Naive B cell (primary cell): ENCODE results near the gene EIF1B. TPM values are rescaled to one million over a fixed set of nuclear protein-coding genes. Genes with fewer than 3 reads are reported as not detected.
A peak's percentile ranks its signal among the peaks of the same experiment; 100 is the strongest.

Experiments used
- ATAC-seq, 2 donors: fragments of 150-1000 bp; cut with Tn5 transposase; 2 replicates each; pipeline ENCODE4 v1.10.0; 2021; ENCODE audit warnings: low read depth in 2 of 2, mild to moderate bottlenecking in 2 of 2, moderate library complexity in 2 of 2
- DNase-seq: peaks from one replicate; pipeline ENCODE4 v3.0.0; 2022
- H3K27ac Mint-ChIP-seq, 6 donors: one replicate each; pipeline ENCODE4 v1.8.0; 2020 to 2022; ENCODE audit warnings: mild to moderate bottlenecking in 6 of 6, mixed read lengths in 6 of 6, moderate library complexity in 5 of 6, inconsistent platforms in 2 of 6
- H3K27me3 Mint-ChIP-seq, 3 donors: one replicate each; pipeline ENCODE4 v1.8.0; 2021 to 2022; ENCODE audit warnings: mixed read lengths in 3 of 3, mild to moderate bottlenecking in 1 of 3
- H3K36me3 Mint-ChIP-seq, 2 donors: one replicate each; pipeline ENCODE4 v1.8.0; 2020 to 2022; ENCODE audit warnings: mixed read lengths in 2 of 2, inconsistent platforms in 1 of 2, mild to moderate bottlenecking in 1 of 2
- H3K4me1 Mint-ChIP-seq, 3 donors: one replicate each; pipeline ENCODE4 v1.8.0; 2020 to 2022; ENCODE audit warnings: mixed read lengths in 3 of 3, inconsistent platforms in 1 of 3, mild to moderate bottlenecking in 1 of 3, moderate library complexity in 1 of 3
- H3K4me3 Mint-ChIP-seq, 8 donors: one replicate each; pipeline ENCODE4 v1.8.0; 2020 to 2022; ENCODE audit warnings: mild to moderate bottlenecking in 8 of 8, mixed read lengths in 8 of 8, moderate library complexity in 8 of 8, inconsistent platforms in 2 of 8
- H3K9me3 Mint-ChIP-seq, 7 donors: one replicate each; pipeline ENCODE4 v1.8.0; 2020 to 2022; ENCODE audit warnings: mixed read lengths in 7 of 7, mild to moderate bottlenecking in 5 of 7, inconsistent platforms in 2 of 7, moderate library complexity in 1 of 7
- polyA plus RNA-seq, 6 donors: library from polyadenylated mRNA; unstranded; fragments of 300-500 nt; fragmentation: Illumina TruSeq; gene quantifications; one replicate each; pipeline ENCODE4 v1.2.3, GENCODE V29; 2021; ENCODE audit warnings: low read depth in 6 of 6

The EIF1B gene
- polyA plus RNA-seq, 6 donors from 2014 or later, result 92.3 to 142 (median 97.8) TPM

DNA sequence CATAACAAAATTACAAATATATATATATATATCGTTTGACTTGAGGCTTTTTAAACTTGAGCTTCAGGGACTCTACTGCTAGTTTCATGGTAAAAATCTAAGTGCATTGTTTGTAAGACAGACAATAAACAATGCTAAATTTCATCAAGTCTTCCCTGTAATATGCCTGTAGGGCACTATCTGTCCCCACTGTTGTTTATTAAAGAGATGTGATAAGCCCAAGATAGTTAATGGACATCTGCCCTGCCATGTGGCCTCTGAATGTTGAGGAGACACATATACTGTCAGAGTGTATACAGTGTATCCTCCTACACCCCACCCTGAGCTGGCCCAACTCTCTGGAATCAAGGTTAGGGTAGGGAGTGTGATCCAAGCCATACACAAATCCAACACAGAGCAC, 15.1 kb upstream of the EIF1B start:
- Mint-ChIP-seq H3K27ac (no peak overlapping the region), H3K4me1 (no peaks in the 10 kb centered on the region), H3K4me3 (no peak overlapping the region), H3K36me3 (peaks cover 28 to 42% of the 10 kb centered on the region in 2 donors), H3K27me3 (no peaks in the 10 kb centered on the region), H3K9me3 (peaks cover 0 to 8% (median 7%) of the 10 kb centered on the region in 7 donors)
- DNase-seq, result no peak
- ATAC-seq, result no peak

GRCh38 chr3:40298075-40298474, 11.4 kb upstream of the EIF1B start:
- Mint-ChIP-seq H3K27me3 (no peaks in the 10 kb centered on the region), H3K27ac (no peak overlapping the region), H3K9me3 (peaks cover 0 to 1% (median 0%) of the 10 kb centered on the region in 7 donors), H3K4me1 (no peaks in the 10 kb centered on the region), H3K4me3 (no peak overlapping the region), H3K36me3 (peaks cover 22% of the 10 kb centered on the region in 2 donors)
- ATAC-seq (no peak), DNase-seq (no peak)

- no peaks in the 10 kb centered on the region for H3K27me3 Mint-ChIP-seq
- no peaks in the 10 kb centered on the region for H3K4me1 Mint-ChIP-seq
- H3K27ac Mint-ChIP-seq, result no peak overlapping the region
- no peak overlapping the region for H3K4me3 Mint-ChIP-seq
- DNase-seq (no peak), ATAC-seq (no peak)
- peaks cover 15% of the 10 kb centered on the region in 2 donors for H3K36me3 Mint-ChIP-seq
- peaks cover 0 to 1% (median 0%) of the 10 kb centered on the region in 7 donors for H3K9me3 Mint-ChIP-seq
Observed at GRCh38 chr3:40299130-40299720, 10.3 kb upstream of the EIF1B start.

DNA sequence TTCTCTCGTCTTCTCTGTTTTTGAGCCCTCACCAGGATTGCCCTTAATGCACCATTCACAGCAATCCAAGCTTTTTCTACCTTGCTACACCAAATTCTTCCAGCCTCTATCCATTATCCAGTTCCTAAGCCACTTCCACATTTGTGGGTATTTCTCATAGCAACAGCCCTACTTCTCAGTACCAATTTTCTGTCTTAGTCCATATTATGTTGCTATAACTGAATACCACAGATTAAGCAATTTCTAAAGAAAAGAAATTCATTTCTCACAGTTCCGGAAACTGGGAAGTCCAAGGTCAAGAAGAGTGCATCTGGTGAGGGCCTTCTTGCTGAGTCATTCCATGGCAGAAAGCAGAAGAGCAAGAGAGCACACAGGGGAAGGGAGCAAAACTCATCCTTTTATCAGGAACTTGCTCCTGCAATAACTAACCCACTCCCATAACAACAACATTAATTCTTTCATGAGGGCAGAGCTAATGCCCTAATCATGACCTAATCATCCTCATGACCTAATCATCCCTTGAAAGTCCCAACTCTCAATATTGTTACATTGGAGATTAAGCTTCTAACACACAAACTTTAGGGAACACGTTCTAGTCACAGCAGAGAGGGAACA, 9.7 kb upstream of the EIF1B start:
- H3K9me3 Mint-ChIP-seq, result peaks cover 0 to 1% (median 0%) of the 10 kb centered on the region in 7 donors
- peaks cover 12 to 15% of the 10 kb centered on the region in 2 donors for H3K36me3 Mint-ChIP-seq
- H3K4me3 Mint-ChIP-seq, result no peak overlapping the region
- no peak for ATAC-seq
- no peaks in the 10 kb centered on the region for H3K27me3 Mint-ChIP-seq
- no peak for DNase-seq
- H3K4me1 Mint-ChIP-seq, result no peaks in the 10 kb centered on the region
- no peak overlapping the region for H3K27ac Mint-ChIP-seq

- Mint-ChIP-seq H3K27me3 (no peaks in the 10 kb centered on the region), H3K4me1 (no peaks in the 10 kb centered on the region), H3K27ac (no peak overlapping the region), H3K4me3 (no peak overlapping the region), H3K36me3 (peaks cover 6 to 8% of the 10 kb centered on the region in 2 donors), H3K9me3 (peaks cover 0 to 1% (median 0%) of the 10 kb centered on the region in 7 donors)
- no peak for ATAC-seq
- DNase-seq, result no peak
Observed at GRCh38 chr3:40302784-40303183, 6.7 kb upstream of the EIF1B start.

DNA sequence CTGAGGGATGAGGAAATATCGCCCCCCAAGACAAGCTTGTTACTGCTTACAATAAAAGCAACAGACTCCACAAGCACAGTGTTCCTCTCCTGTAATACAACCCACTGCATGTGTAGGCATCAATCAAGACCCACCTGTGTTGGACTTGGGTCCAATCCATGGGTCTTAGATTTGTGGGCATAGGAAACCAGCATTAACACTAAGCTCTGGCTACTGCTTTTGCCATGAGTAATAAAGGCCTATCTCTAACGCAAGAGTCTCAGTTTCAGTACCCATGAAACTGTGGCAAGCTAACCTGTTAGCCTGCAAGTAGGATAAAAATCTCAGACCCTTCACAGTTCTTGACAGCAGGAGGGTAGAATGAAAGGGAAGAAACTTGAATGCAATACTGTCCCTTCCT, 5.2 kb upstream of the EIF1B start:
- peaks cover 5 to 8% (median 8%) of the 10 kb centered on the region in 3 donors for H3K4me1 Mint-ChIP-seq
- H3K36me3 Mint-ChIP-seq, result peaks cover 6 to 7% of the 10 kb centered on the region in 2 donors
- ATAC-seq (no peak), DNase-seq (no peak)
- H3K9me3 Mint-ChIP-seq, result peaks cover 0 to 1% (median 0%) of the 10 kb centered on the region in 7 donors
- no peak overlapping the region for H3K27ac Mint-ChIP-seq
- H3K4me3 Mint-ChIP-seq, result no peak overlapping the region
- no peaks in the 10 kb centered on the region for H3K27me3 Mint-ChIP-seq

GRCh38 chr3:40306336-40306735, 3.2 kb upstream of the EIF1B start:
- H3K4me1 Mint-ChIP-seq, result peaks cover 10 to 24% (median 18%) of the 10 kb centered on the region in 3 donors

DNA sequence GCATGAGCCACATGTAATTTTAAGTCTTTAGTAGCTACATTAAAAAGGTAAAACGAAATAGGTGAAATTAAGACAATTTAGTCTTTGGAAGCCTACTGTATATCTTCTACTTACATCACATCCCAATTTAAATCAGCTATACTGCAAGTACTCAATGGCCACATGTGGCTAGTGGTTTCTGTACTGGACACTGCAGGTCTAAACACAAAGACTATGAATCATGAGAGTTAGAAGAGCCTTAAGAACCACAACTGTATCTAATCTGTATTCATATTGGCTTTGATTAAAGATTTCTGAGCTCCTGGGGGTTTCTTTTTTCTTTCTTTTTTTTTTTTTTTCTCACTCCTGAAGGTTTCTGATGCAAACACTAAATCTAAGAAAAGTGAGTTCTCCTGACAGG, 2.3 kb upstream of the EIF1B start:
- H3K36me3 Mint-ChIP-seq, result peaks cover 0 to 17% of the 10 kb centered on the region in 2 donors
- H3K4me3 Mint-ChIP-seq, result peak overlapping the region in 1 of 8 donors; percentile 47
- DNase-seq (no peak), ATAC-seq (no peak)
- no peak overlapping the region for H3K27ac Mint-ChIP-seq
- H3K4me1 Mint-ChIP-seq, result peaks cover 10 to 27% (median 18%) of the 10 kb centered on the region in 3 donors
- H3K27me3 Mint-ChIP-seq, result no peaks in the 10 kb centered on the region
- no peaks in the 10 kb centered on the region for H3K9me3 Mint-ChIP-seq

More at GRCh38 chr3:40306336-40306735, 3.2 kb upstream of the EIF1B start:
- Mint-ChIP-seq H3K9me3 (peaks cover 0 to 1% (median 0%) of the 10 kb centered on the region in 7 donors), H3K27ac (no peak overlapping the region), H3K36me3 (peaks cover 0 to 13% of the 10 kb centered on the region in 2 donors), H3K4me3 (peak overlapping the region in 1 of 8 donors; percentile 41), H3K27me3 (no peaks in the 10 kb centered on the region)
- DNase-seq, result no peak
- ATAC-seq, result no peak

- H3K27me3 Mint-ChIP-seq, result no peaks in the 10 kb centered on the region
- ATAC-seq (no peak), DNase-seq (no peak)
- peaks cover 3 to 17% of the 10 kb centered on the region in 2 donors for H3K36me3 Mint-ChIP-seq
- H3K9me3 Mint-ChIP-seq, result no peaks in the 10 kb centered on the region
- peak overlapping the region; percentile 98 to 100 (median 100) for H3K4me3 Mint-ChIP-seq
- H3K4me1 Mint-ChIP-seq, result peaks cover 10 to 39% (median 18%) of the 10 kb centered on the region in 3 donors
- H3K27ac Mint-ChIP-seq, result peak overlapping the region; percentile 99 to 100 (median 100)
Observed at GRCh38 chr3:40308725-40309417, 636 bp upstream of the EIF1B start.

DNA sequence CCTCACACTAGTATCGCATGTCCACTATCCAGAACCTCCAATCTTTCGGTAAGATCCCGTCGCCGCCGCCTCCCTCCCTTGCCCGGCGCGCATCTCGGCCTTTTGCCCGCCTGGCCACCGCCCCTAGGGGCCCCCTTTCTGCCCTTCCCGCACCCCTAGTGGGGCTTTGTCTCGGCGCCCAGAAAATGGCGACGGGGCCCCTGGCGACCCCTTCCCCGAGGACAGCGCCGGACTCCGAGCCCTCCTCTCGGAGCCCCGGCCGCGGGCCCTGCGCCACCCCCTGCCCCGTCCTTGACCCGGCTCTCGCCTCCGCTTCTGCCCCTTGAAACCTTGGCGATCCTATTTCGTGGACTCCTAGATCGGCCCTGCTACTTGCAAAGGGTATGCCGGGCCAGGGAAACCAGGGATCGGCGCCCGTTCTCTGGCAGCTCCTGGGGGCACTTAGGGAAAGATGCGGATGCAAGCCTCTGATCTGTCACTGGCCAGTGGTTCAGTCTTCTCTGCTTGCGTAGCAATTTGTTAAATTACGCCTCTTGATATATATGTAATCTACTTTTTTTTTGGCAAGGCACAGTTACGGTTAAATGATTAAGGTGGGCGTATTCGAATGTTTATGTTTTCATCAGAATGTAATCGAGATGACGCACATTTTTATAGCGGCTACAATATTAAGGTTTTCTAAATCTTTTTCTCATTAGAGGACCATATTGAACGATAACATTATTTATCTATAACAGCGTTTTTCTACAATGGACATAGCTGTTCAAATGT, 603 bp downstream of the EIF1B start:
- no peaks in the 10 kb centered on the region for H3K9me3 Mint-ChIP-seq
- H3K4me1 Mint-ChIP-seq, result peaks cover 10 to 43% (median 23%) of the 10 kb centered on the region in 3 donors
- DNase-seq (peak; percentile 53), ATAC-seq (peak; percentile 23 to 28)
- peak overlapping the region; percentile 98 to 100 (median 100) for H3K4me3 Mint-ChIP-seq
- peaks cover 6 to 17% of the 10 kb centered on the region in 2 donors for H3K36me3 Mint-ChIP-seq
- peak overlapping the region; percentile 99 to 100 (median 100) for H3K27ac Mint-ChIP-seq
- H3K27me3 Mint-ChIP-seq, result no peaks in the 10 kb centered on the region

DNA sequence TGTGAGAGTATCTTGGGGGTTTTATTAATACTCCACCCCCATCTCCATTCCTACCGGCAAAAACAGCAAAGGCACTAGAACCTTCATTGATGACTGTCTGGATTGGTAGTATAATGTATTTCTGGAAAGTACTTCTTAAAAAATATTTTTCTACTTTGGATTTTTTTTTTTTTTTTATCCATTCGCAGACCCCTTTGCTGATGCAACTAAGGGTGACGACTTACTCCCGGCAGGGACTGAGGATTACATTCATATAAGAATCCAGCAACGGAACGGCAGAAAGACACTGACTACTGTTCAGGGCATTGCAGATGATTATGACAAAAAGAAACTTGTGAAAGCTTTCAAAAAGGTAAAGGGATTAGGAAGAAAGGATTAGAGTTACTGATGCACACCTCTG, 1.2 kb downstream of the EIF1B start:
- H3K4me3 Mint-ChIP-seq, result peak overlapping the region; percentile 98 to 100 (median 100)
- H3K36me3 Mint-ChIP-seq, result peaks cover 6 to 17% of the 10 kb centered on the region in 2 donors
- peaks cover 10 to 43% (median 23%) of the 10 kb centered on the region in 3 donors for H3K4me1 Mint-ChIP-seq
- H3K27me3 Mint-ChIP-seq, result no peaks in the 10 kb centered on the region
- no peaks in the 10 kb centered on the region for H3K9me3 Mint-ChIP-seq
- H3K27ac Mint-ChIP-seq, result peak overlapping the region; percentile 99 to 100 (median 100)
- DNase-seq (no peak), ATAC-seq (no peak)

DNA sequence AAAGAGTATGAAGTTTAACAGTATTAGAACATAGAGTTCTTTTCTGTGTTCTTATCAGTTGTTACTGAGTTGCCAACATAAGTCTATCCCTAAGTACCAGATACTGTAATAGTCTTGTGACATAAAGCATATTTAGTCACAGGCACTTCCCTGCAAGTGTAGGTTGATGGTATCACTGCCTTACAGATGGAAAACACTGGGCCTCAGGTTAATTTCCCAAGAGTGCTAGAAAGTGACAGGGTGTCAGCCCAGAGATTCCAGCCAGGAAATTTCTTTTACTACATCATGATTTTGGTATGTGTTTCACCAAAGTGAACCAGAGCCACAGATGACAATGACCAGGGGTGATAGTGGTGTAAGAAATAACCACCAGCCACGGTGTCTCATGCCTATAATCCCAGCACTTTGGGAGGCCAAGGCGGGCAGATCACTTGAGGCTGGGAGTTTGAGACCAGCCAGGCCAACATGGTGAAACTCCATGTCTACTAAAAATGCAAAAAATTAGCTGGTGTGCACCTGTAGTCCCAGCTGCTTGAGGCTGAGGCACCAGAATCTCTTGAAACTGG, 3.2 kb downstream of the EIF1B start:
- peak overlapping the region in 2 of 8 donors; percentile 20 to 100 for H3K4me3 Mint-ChIP-seq
- peak overlapping the region in 4 of 6 donors; percentile 31 to 89 (median 53) for H3K27ac Mint-ChIP-seq
- peaks cover 10 to 43% (median 23%) of the 10 kb centered on the region in 3 donors for H3K4me1 Mint-ChIP-seq
- no peaks in the 10 kb centered on the region for H3K9me3 Mint-ChIP-seq
- H3K36me3 Mint-ChIP-seq, result peaks cover 6 to 17% of the 10 kb centered on the region in 2 donors
- DNase-seq (no peak), ATAC-seq (no peak)
- no peaks in the 10 kb centered on the region for H3K27me3 Mint-ChIP-seq
